K562 (cell line): ENCODE measurements around the gene TXNRD1. TPM values are rescaled to one million over a fixed set of nuclear protein-coding genes. Genes with fewer than 3 reads are reported as not detected.

ENCODE experiments used
- ATAC-seq: fragments of 200-7000 bp; cut with Tn5 transposase; 3 replicates; pipeline ENCODE4 v1.9.1; 2020; ENCODE audit warnings: moderate library complexity
- BruUV-seq: library from RNA; stranded (reverse); fragments of 400-500 nt; replicated peaks from 2 replicates; lab custom pipeline; 2021; lab: Mats Ljungman, UMichigan
- CTCF ChIA-PET: fragments of 300-600 bp; formaldehyde crosslinking; extraction: SDS; loops from one replicate; lab custom pipeline; 2021; ENCODE audit warnings: low intra/inter-chr PET ratio; lab: Yijun Ruan, JAX
- POLR2A ChIA-PET: fragments of 300-600, 350-650 bp; sonication (Branson Sonifier 250); formaldehyde crosslinking; extraction: SDS; loops from one replicate; lab custom pipeline; 2021; ENCODE audit warnings: antibody characterized with exemption, inconsistent platforms; lab: Yijun Ruan, JAX
- DNase-seq, 4 experiments: peaks; one replicate each; pipeline versions ENCODE4 v3.0.0 to v3.0.0-alpha.2; 2011 to 2018; ENCODE audit warnings: low spot score in 3 of 4, mixed read lengths in 3 of 4; ENCODE audit errors: extremely low read depth in 1 of 4
- FAIRE-seq: peaks from 2 replicates; lab custom pipeline; 2011; peaks lifted over from hg19 to GRCh38; lab: Jason Lieb, UNC
- H2AFZ ChIP-seq: 2 replicates; pipeline ENCODE4 v1.6.0; 2011; ENCODE audit warnings: low read depth, low read length, control low read depth, inconsistent platforms
- H3K27ac ChIP-seq: fragments of 200-600 bp; 3 replicates; pipeline ENCODE4 v1.8.0; 2011; ENCODE audit warnings: low read depth, mild to moderate bottlenecking, control low read depth, inconsistent platforms, low read length, moderate library complexity, mixed read lengths; ENCODE audit errors: extremely low read depth
- H3K27me3 ChIP-seq, 2 experiments: fragments of 300-600 bp in 1 of 2; 2 replicates in 1 of 2; 3 replicates in 1 of 2; pipeline versions ENCODE4 v1.6.0 to v1.8.0; 2011; ENCODE audit warnings: inconsistent platforms in 2 of 2, low read length in 2 of 2, mild to moderate bottlenecking in 1 of 2, mixed read lengths in 1 of 2, moderate library complexity in 1 of 2; ENCODE audit not compliant: control insufficient read depth in 2 of 2, insufficient read depth in 2 of 2
- H3K36me3 ChIP-seq: fragments of 300-600 bp; 3 replicates; pipeline ENCODE4 v1.8.0; 2011; ENCODE audit warnings: mild to moderate bottlenecking, low read length, inconsistent platforms; ENCODE audit not compliant: control insufficient read depth, insufficient read depth
- H3K4me1 ChIP-seq, 2 experiments: fragments of 200-600 bp in 1 of 2; replicated peaks in 1 of 2; 2 replicates in 1 of 2; 3 replicates in 1 of 2; pipeline versions ENCODE4 v1.5.1 to v1.8.0; 2011; ENCODE audit warnings: inconsistent platforms in 2 of 2, low read length in 2 of 2, mild to moderate bottlenecking in 1 of 2, mixed read lengths in 1 of 2, moderate library complexity in 1 of 2; ENCODE audit not compliant: control insufficient read depth in 2 of 2, insufficient read depth in 2 of 2
- H3K4me2 ChIP-seq: 2 replicates; pipeline ENCODE4 v1.6.1; 2011; ENCODE audit warnings: low read length, control low read depth, inconsistent platforms, mixed read lengths; ENCODE audit not compliant: insufficient read depth
- H3K4me3 ChIP-seq: fragments of 200-600 bp; sonication (generic), shearing (Covaris generic); 2 replicates; pipeline ENCODE4 v1.5.1; 2016; ENCODE audit warnings: control low read depth, inconsistent platforms
- H3K79me2 ChIP-seq: fragments of 200-600 bp; 3 replicates; pipeline ENCODE4 v1.8.0; 2011; ENCODE audit warnings: low read length, inconsistent platforms; ENCODE audit not compliant: control insufficient read depth, insufficient read depth
- H3K9ac ChIP-seq, 2 experiments: 2 replicates each; pipeline versions ENCODE4 v1.6.0 to v1.6.1; 2011; ENCODE audit warnings: low read depth in 2 of 2, low read length in 2 of 2, control low read depth in 1 of 2, inconsistent platforms in 1 of 2, mild to moderate bottlenecking in 1 of 2, mixed read lengths in 1 of 2; ENCODE audit not compliant: insufficient read depth in 1 of 2
- H3K9me1 ChIP-seq: one replicate; pipeline ENCODE4 v1.6.0; 2011; ENCODE audit warnings: inconsistent platforms, mild to moderate bottlenecking, low read length, moderate library complexity; ENCODE audit not compliant: control insufficient read depth, insufficient read depth
- H3K9me3 ChIP-seq: replicated peaks from 2 replicates; pipeline ENCODE4 v1.5.1; 2011; ENCODE audit warnings: low read depth, low read length, inconsistent platforms; ENCODE audit not compliant: control insufficient read depth, insufficient read depth
- H4K20me1 ChIP-seq: replicated peaks from 2 replicates; pipeline ENCODE4 v1.6.1; 2011; ENCODE audit warnings: low read length, inconsistent platforms, mixed read lengths; ENCODE audit not compliant: control insufficient read depth, insufficient read depth
- ARID2 ChIP-seq: fragments of 450-650 bp; IDR thresholded peaks from 2 replicates; pipeline ENCODE4 v1.6.1; 2017; ENCODE audit warnings: antibody characterized with exemption, mild to moderate bottlenecking
- HIVEP1 ChIP-seq: fragments of 250-450 bp; sonication (Bioruptor Pico); IDR thresholded peaks from 2 replicates; pipeline ENCODE4 v1.4.0; 2020; ENCODE audit warnings: mild to moderate bottlenecking
- MEF2A ChIP-seq: IDR thresholded peaks from 2 replicates; pipeline ENCODE4 v1.6.1; 2011; ENCODE audit warnings: low read depth, mild to moderate bottlenecking, low read length, moderate library complexity; ENCODE audit not compliant: control insufficient read depth
- MXI1 ChIP-seq: IDR thresholded peaks from 2 replicates; pipeline ENCODE4 v1.6.1; 2011; ENCODE audit warnings: low read depth, mild to moderate bottlenecking, improper control_type of control experiment, low read length
- NCOA2 ChIP-seq, 2 experiments: fragments of 450-650 bp; IDR thresholded peaks; 2 replicates each; pipeline ENCODE4 v1.6.1; 2018; ENCODE audit warnings: mild to moderate bottlenecking in 2 of 2, moderate library complexity in 1 of 2; ENCODE audit not compliant: partially characterized antibody in 2 of 2
- NFIC ChIP-seq: fragments of 450-650 bp; IDR thresholded peaks from 2 replicates; pipeline ENCODE4 v1.6.1; 2017; ENCODE audit warnings: mild to moderate bottlenecking, inconsistent platforms
- NFIX ChIP-seq: fragments of 250-450 bp; sonication (Bioruptor Pico); IDR thresholded peaks from 2 replicates; pipeline ENCODE4 v1.4.0; 2020; ENCODE audit warnings: low read depth, mild to moderate bottlenecking, moderate library complexity
- NFYB ChIP-seq: IDR thresholded peaks from 2 replicates; pipeline ENCODE4 v1.6.1; 2011; ENCODE audit warnings: mild to moderate bottlenecking, moderate library complexity; ENCODE audit not compliant: insufficient read length; ENCODE audit errors: extremely low read depth
- RAD21 ChIP-seq, 2 experiments: fragments of 250-450 bp in 1 of 2; fragments of 450-650 bp in 1 of 2; sonication (Bioruptor Pico) in 1 of 2; formaldehyde crosslinking in 1 of 2; IDR thresholded peaks in 1 of 2; conservative IDR thresholded peaks in 1 of 2; 2 replicates each; pipeline versions ENCODE4 v1.4.0 to v1.8.0; 2020 to 2022; ENCODE audit warnings: mild to moderate bottlenecking in 2 of 2, moderate library complexity in 1 of 2
- SMAD1 ChIP-seq: fragments of 150-350 bp; IDR thresholded peaks from 2 replicates; pipeline ENCODE4 v1.6.1; 2014; ENCODE audit warnings: low read length, low read depth; ENCODE audit not compliant: partially characterized antibody
- SRSF7 ChIP-seq: fragments of 200-400 bp; formaldehyde crosslinking; optimal IDR thresholded peaks from 2 replicates; pipeline ENCODE3; 2017; ENCODE audit warnings: mild to moderate bottlenecking, low read depth, low read length
- TAF1 ChIP-seq: IDR thresholded peaks from 2 replicates; pipeline ENCODE4 v1.6.1; 2011; ENCODE audit warnings: mild to moderate bottlenecking, low read length, moderate library complexity; ENCODE audit not compliant: insufficient read depth, control insufficient read depth, severe bottlenecking; ENCODE audit errors: extremely low read depth
- TAF7 ChIP-seq: fragments of 450-650 bp; IDR thresholded peaks from 2 replicates; pipeline ENCODE4 v1.6.1; 2016; ENCODE audit warnings: missing genetic modification characterization, missing compliant biosample characterization
- WGBS: fragments of 100-300 bp; shearing (Covaris generic); methylation state at CpG from one replicate; pipeline ENCODE4 v1.1.6; 2016; ENCODE audit warnings: low coverage, mixed read lengths; ENCODE audit not compliant: insufficient coverage; ENCODE audit errors: missing lambda C conversion rate; 5-methylcytosine and 5-hydroxymethylcytosine counted together
- in situ Hi-C: fragments of 300-500 bp; cut with MboI; formaldehyde crosslinking; loops from 4 replicates; pipeline ENCODE4 v1.15.0; 2018; ENCODE audit warnings: inconsistent platforms, mixed read lengths
- intact Hi-C: fragments of 100-400 bp; cut with micrococcal nuclease; formaldehyde crosslinking; loops from 2 replicates; pipeline ENCODE4 v1.14.2; 2022
- polyA plus RNA-seq, 8 experiments: library from polyadenylated mRNA; depleted of rRNA in 4 of 8; stranded (reverse) in 5 of 8; unstranded in 3 of 8; fragments of >200 nt; fragmentation: Nextera tagmentation in 2 of 8; fragmentation: Illumina TruSeq in 1 of 8; extraction: Ambion mirVana in 2 of 8; extraction: Trizol in 1 of 8; gene quantifications; 2 replicates each; pipeline versions ENCODE4 v1.2.1 to v1.2.3, GENCODE V29; 2011 to 2014; ENCODE audit warnings: inconsistent platforms in 1 of 8, missing spikeins in 1 of 8
- total RNA-seq, 7 experiments: library from RNA; depleted of rRNA in 6 of 7; stranded (reverse); fragments of >200 nt in 6 of 7; fragmentation: Illumina TruSeq in 2 of 7; extraction: Trizol in 2 of 7; gene quantifications; 2 replicates each; pipeline versions ENCODE4 v1.2.1 to v1.2.3, GENCODE V29; 2011 to 2021; ENCODE audit warnings: low replicate concordance in 1 of 7
- TF ChIP-seq, protein P1 (sequence below), 2 experiments: fragments of 450-650 bp; IDR thresholded peaks; 2 replicates each; pipeline ENCODE4 v1.6.1; 2016
- TF ChIP-seq, protein P2 (sequence below): fragments of 200-800 bp; sonication (Bioruptor generic); IDR thresholded peaks from 2 replicates; pipeline ENCODE4 v1.6.1; 2017; ENCODE audit warnings: missing genetic modification characterization, missing compliant biosample characterization
- TF ChIP-seq, protein P3 (sequence below): fragments of 450-650 bp; formaldehyde crosslinking; IDR thresholded peaks from 2 replicates; pipeline ENCODE4 v1.4.0; 2022; ENCODE audit warnings: mild to moderate bottlenecking, moderate library complexity

The TXNRD1 gene
- total and polyA plus RNA-seq, 9 of the 15 experiments (the other 6 are each of a cell fraction or from before 2014, with no cell fraction given), result 107 to 189 (median 146) TPM

DNA sequence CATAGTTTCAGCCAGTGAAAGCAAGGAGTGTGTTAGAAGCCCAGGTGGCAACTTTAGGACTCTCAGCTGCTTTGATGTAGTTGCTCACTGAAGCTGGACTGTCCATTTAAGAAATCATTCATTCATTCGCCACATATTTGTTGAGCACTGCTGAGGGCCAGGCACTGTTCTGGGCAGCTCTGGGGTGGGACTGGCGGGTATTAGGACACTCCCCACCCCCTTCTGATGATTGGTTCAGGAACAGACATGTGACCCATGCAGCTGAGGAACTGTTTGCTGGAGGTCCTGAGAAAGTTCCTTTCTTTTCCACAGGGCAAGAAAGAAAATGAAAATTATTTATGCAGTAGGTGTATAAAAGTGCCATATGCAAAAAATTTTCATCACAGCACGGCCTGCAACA, 170.9 kb downstream of the TXNRD1 start (continued):
- no peak for TF ChIP-seq SRSF7
- TF ChIP-seq NFYB, result peak; percentile 70

DNA sequence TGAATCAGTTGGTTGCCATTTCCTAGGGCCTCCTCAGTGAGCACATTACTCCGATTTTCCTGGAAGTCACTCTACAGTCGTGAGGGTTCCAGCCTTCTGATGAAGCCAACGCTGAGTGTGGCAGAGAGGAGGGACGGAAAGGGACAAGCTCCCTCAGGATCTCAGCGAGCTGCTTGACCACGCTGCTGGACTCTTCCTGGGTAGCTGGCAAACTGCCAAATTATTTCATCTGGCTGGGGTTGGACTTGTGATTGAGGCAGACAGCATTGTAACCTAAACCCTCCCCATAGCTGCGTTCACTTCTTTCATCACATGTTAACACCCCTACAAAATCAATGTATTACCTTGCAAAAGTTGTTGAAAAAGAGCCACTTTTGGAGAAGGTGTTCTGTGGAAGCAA, 171.6 kb downstream of the TXNRD1 start:
- CTCF ChIA-PET, result no interaction called here
- H3K4me3 ChIP-seq, result no peak overlapping the region
- H3K9me3 ChIP-seq, result no peaks in the 10 kb centered on the region
- H3K4me1 ChIP-seq, result peaks cover 0 to 3% of the 10 kb centered on the region in 2 experiments; a peak in 2 of 5 replicates
- no TSS peak for BruUV-seq
- 16% methylated on average over 7 of the region's 7 CpGs for WGBS
- H2AFZ ChIP-seq, result peak overlapping the region; percentile 53; the same call in 1 of the 2 replicates
- FAIRE-seq, result peak; percentile 64
- intact Hi-C loops, result loop anchor here (10.0 kb wide), 2 partner anchors 568 to 998 kb away; partner anchors contain the start of gene SLC41A2
- no peaks in the 10 kb centered on the region for H3K36me3 ChIP-seq
- no peaks in the 10 kb centered on the region for H4K20me1 ChIP-seq
- no peaks in the 10 kb centered on the region for H3K9me1 ChIP-seq
- H3K27me3 ChIP-seq, result no peaks in the 10 kb centered on the region
- in situ Hi-C loops, result loop anchor here (10.0 kb wide), 1 partner anchor 278 kb away; no protein-coding TSS in a partner anchor
- DNase-seq, result peak; percentile 37 to 61 (median 47)
- no peak overlapping the region for H3K27ac ChIP-seq
- no peak overlapping the region for H3K4me2 ChIP-seq
- peak; percentile 81 for ATAC-seq
- no peaks in the 10 kb centered on the region for H3K79me2 ChIP-seq
- peak overlapping the region in 1 of 2 experiments; percentile 24; a peak in 1 of 4 replicates for H3K9ac ChIP-seq
- POLR2A ChIA-PET, result interaction anchor here (0.6 to 0.7 kb wide), 3 partner anchors 14 to 162 kb away, joined by 3 read pairs; no protein-coding TSS in a partner anchor
- TF ChIP-seq ARID2 (no peak), SMAD1 (peak; percentile 98), RAD21 (CRISPR knock-in tag; conservative IDR thresholded peaks at IDR 0.05 in 1 of 2, IDR thresholded peaks at IDR 0.05 in 1 of 2) (peak in 1 of 2 experiments; percentile 49; a peak in 2 of 4 replicates), NCOA2 (IDR thresholded peaks at IDR 0.05; ENCODE audit: partially characterized antibody in 2 of 2) (peak in 1 of 2 experiments; percentile 59), HIVEP1 (CRISPR knock-in tag) (no peak), NFIX (peak; percentile 99), MEF2A (no peak), TAF1 (no peak), MXI1 (no peak), NFIC (peak; percentile 100), TAF7 (tag) (no peak)
- TF ChIP-seq, protein P1, sequence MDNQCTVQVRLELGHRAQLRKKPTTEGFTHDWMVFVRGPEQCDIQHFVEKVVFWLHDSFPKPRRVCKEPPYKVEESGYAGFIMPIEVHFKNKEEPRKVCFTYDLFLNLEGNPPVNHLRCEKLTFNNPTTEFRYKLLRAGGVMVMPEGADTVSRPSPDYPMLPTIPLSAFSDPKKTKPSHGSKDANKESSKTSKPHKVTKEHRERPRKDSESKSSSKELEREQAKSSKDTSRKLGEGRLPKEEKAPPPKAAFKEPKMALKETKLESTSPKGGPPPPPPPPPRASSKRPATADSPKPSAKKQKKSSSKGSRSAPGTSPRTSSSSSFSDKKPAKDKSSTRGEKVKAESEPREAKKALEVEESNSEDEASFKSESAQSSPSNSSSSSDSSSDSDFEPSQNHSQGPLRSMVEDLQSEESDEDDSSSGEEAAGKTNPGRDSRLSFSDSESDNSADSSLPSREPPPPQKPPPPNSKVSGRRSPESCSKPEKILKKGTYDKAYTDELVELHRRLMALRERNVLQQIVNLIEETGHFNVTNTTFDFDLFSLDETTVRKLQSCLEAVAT (IDR thresholded peaks at IDR 0.05), result no peak
- TF ChIP-seq, protein P2, sequence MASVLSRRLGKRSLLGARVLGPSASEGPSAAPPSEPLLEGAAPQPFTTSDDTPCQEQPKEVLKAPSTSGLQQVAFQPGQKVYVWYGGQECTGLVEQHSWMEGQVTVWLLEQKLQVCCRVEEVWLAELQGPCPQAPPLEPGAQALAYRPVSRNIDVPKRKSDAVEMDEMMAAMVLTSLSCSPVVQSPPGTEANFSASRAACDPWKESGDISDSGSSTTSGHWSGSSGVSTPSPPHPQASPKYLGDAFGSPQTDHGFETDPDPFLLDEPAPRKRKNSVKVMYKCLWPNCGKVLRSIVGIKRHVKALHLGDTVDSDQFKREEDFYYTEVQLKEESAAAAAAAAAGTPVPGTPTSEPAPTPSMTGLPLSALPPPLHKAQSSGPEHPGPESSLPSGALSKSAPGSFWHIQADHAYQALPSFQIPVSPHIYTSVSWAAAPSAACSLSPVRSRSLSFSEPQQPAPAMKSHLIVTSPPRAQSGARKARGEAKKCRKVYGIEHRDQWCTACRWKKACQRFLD (CRISPR knock-in tag), result no peak
- TF ChIP-seq, protein P3, sequence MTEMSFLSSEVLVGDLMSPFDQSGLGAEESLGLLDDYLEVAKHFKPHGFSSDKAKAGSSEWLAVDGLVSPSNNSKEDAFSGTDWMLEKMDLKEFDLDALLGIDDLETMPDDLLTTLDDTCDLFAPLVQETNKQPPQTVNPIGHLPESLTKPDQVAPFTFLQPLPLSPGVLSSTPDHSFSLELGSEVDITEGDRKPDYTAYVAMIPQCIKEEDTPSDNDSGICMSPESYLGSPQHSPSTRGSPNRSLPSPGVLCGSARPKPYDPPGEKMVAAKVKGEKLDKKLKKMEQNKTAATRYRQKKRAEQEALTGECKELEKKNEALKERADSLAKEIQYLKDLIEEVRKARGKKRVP, result no peak
